Spleen (tissue), 11 donors: Measurements from ENCODE around the gene VIPR1. TPM values are rescaled to one million over a fixed set of nuclear protein-coding genes. Genes with fewer than 3 reads are reported as not detected.
"Not testable (repeated sequence)": the region's sequence is repeated elsewhere in the genome, so short reads cannot be mapped to it uniquely, and the experiment has no call there.

Experiments
- DNase-seq: peaks from one replicate; pipeline ENCODE4 v3.0.0-alpha.2; 2020
- H3K27ac ChIP-seq, 8 donors: fragments of 200-600 bp; sonication (generic) in 7 of 8; 1 replicate in 4 of 8; 2 replicates in 4 of 8; pipeline versions ENCODE4 v1.5.0 to v1.8.0; 2016 to 2021; ENCODE audit warnings: inconsistent platforms in 4 of 8, mild to moderate bottlenecking in 4 of 8, moderate library complexity in 1 of 8
- H3K27me3 ChIP-seq, 7 donors: fragments of 200-600 bp; sonication (generic) in 6 of 7; replicated peaks in 1 of 7; 1 replicate in 4 of 7; 2 replicates in 3 of 7; pipeline versions ENCODE4 v1.5.0 to v1.8.0; 2016 to 2021; ENCODE audit warnings: inconsistent platforms in 3 of 7, mild to moderate bottlenecking in 1 of 7
- H3K36me3 ChIP-seq, 6 donors: fragments of 200-600 bp; sonication (generic) in 5 of 6; 1 replicate in 4 of 6; 2 replicates in 2 of 6; pipeline versions ENCODE4 v1.5.0 to v1.8.0; 2016 to 2021; ENCODE audit warnings: inconsistent platforms in 2 of 6
- H3K4me1 ChIP-seq, 6 donors: fragments of 200-600 bp; sonication (generic) in 5 of 6; 1 replicate in 3 of 6; 2 replicates in 3 of 6; pipeline versions ENCODE4 v1.5.0 to v1.8.0; 2016 to 2021; ENCODE audit warnings: inconsistent platforms in 3 of 6
- H3K4me3 ChIP-seq, 8 donors: fragments of 200-600 bp; sonication (generic) in 7 of 8; 1 replicate in 4 of 8; 2 replicates in 4 of 8; pipeline versions ENCODE4 v1.5.0 to v1.8.0; 2016 to 2021; ENCODE audit warnings: inconsistent platforms in 4 of 8, mild to moderate bottlenecking in 4 of 8, moderate library complexity in 2 of 8
- H3K9me3 ChIP-seq, 8 donors: fragments of 200-600 bp; sonication (generic) in 7 of 8; 1 replicate in 4 of 8; 2 replicates in 4 of 8; pipeline versions ENCODE4 v1.5.0 to v1.8.0; 2016 to 2021; ENCODE audit warnings: inconsistent platforms in 4 of 8
- CTCF ChIP-seq, 11 experiments: fragments of 200-600 bp in 7 of 11; fragments of 450-650 bp in 4 of 11; sonication (generic) in 4 of 11; IDR thresholded peaks in 8 of 11; conservative IDR thresholded peaks in 3 of 11; 1 replicate in 7 of 11; 2 replicates in 4 of 11; pipeline versions ENCODE4 v1.4.0 to v1.8.0; 2016 to 2021; ENCODE audit warnings: antibody characterized with exemption in 11 of 11, inconsistent platforms in 4 of 11, mild to moderate bottlenecking in 1 of 11
- POLR2A ChIP-seq, 3 donors: fragments of 450-650 bp; IDR thresholded peaks; one replicate each; pipeline ENCODE4 v1.5.1; 2017; ENCODE audit warnings: antibody characterized with exemption in 3 of 3, mild to moderate bottlenecking in 1 of 3
- POLR2AphosphoS5 ChIP-seq, 3 donors: sonication (generic); formaldehyde crosslinking; IDR thresholded peaks; one replicate each; pipeline ENCODE4 v1.5.1; 2017; ENCODE audit warnings: antibody characterized with exemption in 3 of 3
- WGBS, 5 donors: extraction: QIAGEN DNeasy Blood & Tissue Kit in 3 of 5; methylation state at CpG; one replicate each; pipeline versions ENCODE4 v1.1.5 to v1.1.7; 2013 to 2018; 5-methylcytosine and 5-hydroxymethylcytosine counted together
- intact Hi-C: fragments of 100-400 bp; cut with DNase I; formaldehyde crosslinking; loops from one replicate; pipeline ENCODE4 v1.15.0; 2023; ENCODE audit warnings: low total_unique reads
- polyA plus RNA-seq, 3 donors: library from polyadenylated mRNA; stranded (reverse); fragments of 200-250 nt; gene quantifications; one replicate each; pipeline ENCODE4 v1.2.1, GENCODE V29; 2013
- total RNA-seq, 7 donors: library from RNA; depleted of rRNA in 3 of 7; stranded (reverse); fragments of >200 nt in 3 of 7; fragmentation: NEBNext Ultra II Directional in 4 of 7; extraction: Animal tissue kit (Norgen Biotek cat#: 25700) in 4 of 7; gene quantifications; one replicate each; pipeline versions ENCODE4 v1.1.0 to v1.2.1, GENCODE V29; 2016 to 2021
- donor health status: healthy with polysubstance abuse.
- donor health status: DM: no; HTN: no; CAD: no; lungs with moderate emphysema.
- donor health status: DM: no; HTN: no; CAD: no.
- donor health status: Bipolar disorder and iron deficiency.
- donor health status: healthy.
- donor health status: DM: no; HTN: no; CAD: no.
- donor health status: DM: yes; HTN: yes; CAD: no.

The VIPR1 gene
- total and polyA plus RNA-seq, 10 donors = 2.0 to 16.3 (median 10.3) TPM

- 50 to 73% (median 64%) methylated on average over 3 of the region's 3 CpGs for WGBS, 5 donors
- Histone ChIP-seq H3K27ac (no peak overlapping the region), H3K4me1 (peaks cover 0 to 3% (median 0%) of the 10 kb centered on the region in 6 donors), H3K4me3 (no peak overlapping the region), H3K27me3 (no peaks in the 10 kb centered on the region), H3K36me3 (peaks cover 0 to 69% (median 27%) of the 10 kb centered on the region in 6 donors), H3K9me3 (peaks cover 0 to 27% (median 22%) of the 10 kb centered on the region in 8 donors)
- intact Hi-C loops = loop anchor here (10.0 kb wide), 1 partner anchor 173 kb away; no protein-coding TSS in a partner anchor
- TF ChIP-seq CTCF (IDR thresholded peaks at IDR 0.05 in 8 of 11, conservative IDR thresholded peaks at IDR 0.05 in 3 of 11) = peak in 5 of 11 experiments; percentile 24 to 52 (median 36)
- no peak for TF ChIP-seq POLR2AphosphoS5 (IDR thresholded peaks at IDR 0.05)
- no peak for DNase-seq
Observed at GRCh38 chr3:42572278-42572677, 69.8 kb downstream of the VIPR1 start.

GRCh38 chr3:42575137-42575741 lies 72.8 kb downstream of the VIPR1 start:
- intact Hi-C loops = loop anchor here (10.0 kb wide), 1 partner anchor 170 kb away; no protein-coding TSS in a partner anchor
- no peak overlapping the region for H3K27ac ChIP-seq
- no peak for DNase-seq
- H3K36me3 ChIP-seq = peaks cover 0 to 49% (median 15%) of the 10 kb centered on the region in 6 donors
- no peak for TF ChIP-seq CTCF (IDR thresholded peaks at IDR 0.05 in 8 of 11, conservative IDR thresholded peaks at IDR 0.05 in 3 of 11)
- no peak for TF ChIP-seq POLR2A (IDR thresholded peaks at IDR 0.05)
- no peak for TF ChIP-seq POLR2AphosphoS5 (IDR thresholded peaks at IDR 0.05)
- H3K9me3 ChIP-seq = peaks cover 0 to 27% (median 22%) of the 10 kb centered on the region in 8 donors
- no peaks in the 10 kb centered on the region for H3K27me3 ChIP-seq
- H3K4me1 ChIP-seq = peaks cover under 1 to 11% (median 6%) of the 10 kb centered on the region in 6 donors
- H3K4me3 ChIP-seq = no peak overlapping the region

GRCh38 chr3:42578054-42578453 lies 75.6 kb downstream of the VIPR1 start:
- intact Hi-C loops = loop anchor here (10.0 kb wide), 1 partner anchor 167 kb away; no protein-coding TSS in a partner anchor
- DNase-seq = no peak
- no peak for TF ChIP-seq CTCF (IDR thresholded peaks at IDR 0.05 in 8 of 11, conservative IDR thresholded peaks at IDR 0.05 in 3 of 11)
- TF ChIP-seq POLR2A (IDR thresholded peaks at IDR 0.05) = no peak
- Histone ChIP-seq H3K27ac (no peak overlapping the region), H3K4me1 (peaks cover 13 to 33% (median 27%) of the 10 kb centered on the region in 6 donors), H3K27me3 (no peaks in the 10 kb centered on the region), H3K36me3 (peaks cover 0 to 37% (median 14%) of the 10 kb centered on the region in 6 donors), H3K4me3 (no peak overlapping the region), H3K9me3 (peaks cover 0 to 27% (median 22%) of the 10 kb centered on the region in 8 donors)
- WGBS, 5 donors = 94 to 98% (median 96%) methylated on average over 4 of the region's 4 CpGs

GRCh38 chr3:42579346-42579745 lies 76.9 kb downstream of the VIPR1 start:
- H3K4me3 ChIP-seq, H3K27me3 ChIP-seq, DNase-seq, H3K27ac ChIP-seq: not testable (repeated sequence)
- peaks cover 13 to 35% (median 28%) of the 10 kb centered on the region in 6 donors for H3K4me1 ChIP-seq
- intact Hi-C loops = loop anchor here (10.0 kb wide), 1 partner anchor 165 kb away; no protein-coding TSS in a partner anchor
- peaks cover 0 to 24% (median 4%) of the 10 kb centered on the region in 6 donors for H3K36me3 ChIP-seq
- H3K9me3 ChIP-seq = peaks cover 0 to 16% (median 14%) of the 10 kb centered on the region in 8 donors
- WGBS, 5 donors = 95 to 99% (median 99%) methylated on average over 4 of the region's 4 CpGs
